ENCODE results near the gene PCDH15. TPM values are rescaled to one million over a fixed set of nuclear protein-coding genes. Genes with fewer than 3 reads are reported as not detected.

The PCDH15 gene
- total and polyA plus RNA-seq, 2 of the 8 experiments (the other 6 are each of a cell fraction or from before 2014, with no cell fraction given): 0.11 TPM; not detected in 1

DNA sequence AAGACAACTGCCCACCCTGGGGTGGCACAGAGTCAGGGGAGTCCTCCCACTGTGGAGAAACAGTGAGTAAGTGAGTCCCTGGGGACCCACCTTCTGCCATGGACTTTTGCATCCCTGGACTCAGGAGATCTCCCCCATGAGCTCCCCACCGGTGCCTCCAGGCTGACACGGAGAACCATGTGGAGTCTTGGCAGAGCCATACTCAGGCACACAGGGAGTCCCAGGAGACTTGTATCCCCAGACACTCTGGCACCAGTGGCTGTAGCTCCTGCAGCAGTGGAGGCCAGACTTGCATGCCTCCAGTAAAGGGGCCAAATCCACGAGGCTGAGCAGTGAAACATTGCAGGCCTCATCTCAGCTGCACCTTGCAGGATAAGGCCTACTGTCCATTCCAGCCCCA is 791.4 kb downstream of the PCDH15 start:
- no peak overlapping the region for H4K5ac ChIP-seq (ENCODE audit: insufficient read length, low read depth, low read length)
- H3K23ac ChIP-seq (ENCODE audit: insufficient read length): no peak overlapping the region
- DNase-seq (ENCODE audit: low read depth in 1 of 2, low spot score in 2 of 2) (no peak), FAIRE-seq (no peak)
- H3K79me1 ChIP-seq (ENCODE audit: low read depth, low read length): no peaks in the 10 kb centered on the region
- WGBS, 2 experiments (ENCODE audit: extremely low coverage in 1 of 2, insufficient coverage in 1 of 2, insufficient read length in 1 of 2, insufficient replicate concordance in 2 of 2, low coverage in 1 of 2, low lambda C conversion rate in 2 of 2, missing lambda C conversion rate in 1 of 2): 88% methylated on average over 3 of the region's 3 CpGs; no CpG with 5 or more reads in 1 of the 2 experiments
- no peak overlapping the region for H3K4me3 ChIP-seq (ENCODE audit: extremely low read depth in 1 of 4, insufficient read depth in 2 of 4, low read depth in 3 of 4, low read length in 4 of 4)
- H2BK15ac ChIP-seq (ENCODE audit: low read length): no peak overlapping the region
- ChIA-PET POLR2A (ENCODE audit: partially characterized antibody) (no interaction called here), CTCF (ENCODE audit: partially characterized antibody) (interaction anchor here (0.5 to 1.1 kb wide), 3 partner anchors 12 to 1161 kb away, joined by 3 read pairs; no protein-coding TSS in a partner anchor)
- H3K36me3 ChIP-seq (ENCODE audit: control insufficient read depth in 2 of 4, insufficient read depth in 4 of 4, low read length in 3 of 4): no peaks in the 10 kb centered on the region
- no peak overlapping the region for H2AFZ ChIP-seq (ENCODE audit: low read length)
- H2BK20ac ChIP-seq (ENCODE audit: low read length): no peak overlapping the region
- H3K9ac ChIP-seq (replicated peaks in 1 of 4; ENCODE audit: extremely low read depth in 1 of 4, low read depth in 3 of 4, low read length in 3 of 4): no peak overlapping the region
- H3K9me3 ChIP-seq (ENCODE audit: insufficient read depth in 2 of 2, low read depth in 1 of 2, low read length in 1 of 2): no peaks in the 10 kb centered on the region
- no peaks in the 10 kb centered on the region for H4K20me1 ChIP-seq (replicated peaks in 1 of 2; ENCODE audit: control insufficient read depth in 1 of 2, insufficient read depth in 2 of 2, low read length in 2 of 2)
- no peaks in the 10 kb centered on the region for H3K79me2 ChIP-seq (ENCODE audit: control insufficient read depth in 1 of 2, insufficient read depth in 2 of 2, low read length in 2 of 2)
- no peak overlapping the region for H3K27ac ChIP-seq (ENCODE audit: low read depth, low read length)
- H3K4ac ChIP-seq (replicated peaks; ENCODE audit: insufficient read length, low read depth, low read length): no peak overlapping the region
- H4K91ac ChIP-seq (replicated peaks; ENCODE audit: insufficient read length, low read length): no peak overlapping the region
- no peak overlapping the region for H4K8ac ChIP-seq (ENCODE audit: extremely low read depth, insufficient read depth, low read length)
- no peak for TF ChIP-seq CHD2 (IDR thresholded peaks at IDR 0.05; ENCODE audit: low read length)
- no peak for TF ChIP-seq EZH2 (IDR thresholded peaks at IDR 0.05; ENCODE audit: low read depth, low read length, severe bottlenecking)
- TF ChIP-seq KDM1A (IDR thresholded peaks at IDR 0.05; ENCODE audit: borderline replicate concordance, low read length): no peak
- no peak for TF ChIP-seq EGR1 (IDR thresholded peaks at IDR 0.05; ENCODE audit: borderline replicate concordance, low read depth, low read length)
- TF ChIP-seq, protein P1, sequence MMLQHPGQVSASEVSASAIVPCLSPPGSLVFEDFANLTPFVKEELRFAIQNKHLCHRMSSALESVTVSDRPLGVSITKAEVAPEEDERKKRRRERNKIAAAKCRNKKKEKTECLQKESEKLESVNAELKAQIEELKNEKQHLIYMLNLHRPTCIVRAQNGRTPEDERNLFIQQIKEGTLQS (IDR thresholded peaks at IDR 0.05; ENCODE audit: insufficient read depth, low read depth, low read length): no peak
- no peak for TF ChIP-seq CTBP2 (IDR thresholded peaks at IDR 0.05; ENCODE audit: borderline replicate concordance, insufficient read depth, insufficient read length, low read length)
- no peak for TF ChIP-seq EP300 (IDR thresholded peaks at IDR 0.05; ENCODE audit: borderline replicate concordance in 1 of 2, low read depth in 2 of 2, low read length in 2 of 2)
- TF ChIP-seq, protein P2, sequence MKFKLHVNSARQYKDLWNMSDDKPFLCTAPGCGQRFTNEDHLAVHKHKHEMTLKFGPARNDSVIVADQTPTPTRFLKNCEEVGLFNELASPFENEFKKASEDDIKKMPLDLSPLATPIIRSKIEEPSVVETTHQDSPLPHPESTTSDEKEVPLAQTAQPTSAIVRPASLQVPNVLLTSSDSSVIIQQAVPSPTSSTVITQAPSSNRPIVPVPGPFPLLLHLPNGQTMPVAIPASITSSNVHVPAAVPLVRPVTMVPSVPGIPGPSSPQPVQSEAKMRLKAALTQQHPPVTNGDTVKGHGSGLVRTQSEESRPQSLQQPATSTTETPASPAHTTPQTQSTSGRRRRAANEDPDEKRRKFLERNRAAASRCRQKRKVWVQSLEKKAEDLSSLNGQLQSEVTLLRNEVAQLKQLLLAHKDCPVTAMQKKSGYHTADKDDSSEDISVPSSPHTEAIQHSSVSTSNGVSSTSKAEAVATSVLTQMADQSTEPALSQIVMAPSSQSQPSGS (IDR thresholded peaks at IDR 0.05; ENCODE audit: low read length): no peak
- TF ChIP-seq, protein P3, sequence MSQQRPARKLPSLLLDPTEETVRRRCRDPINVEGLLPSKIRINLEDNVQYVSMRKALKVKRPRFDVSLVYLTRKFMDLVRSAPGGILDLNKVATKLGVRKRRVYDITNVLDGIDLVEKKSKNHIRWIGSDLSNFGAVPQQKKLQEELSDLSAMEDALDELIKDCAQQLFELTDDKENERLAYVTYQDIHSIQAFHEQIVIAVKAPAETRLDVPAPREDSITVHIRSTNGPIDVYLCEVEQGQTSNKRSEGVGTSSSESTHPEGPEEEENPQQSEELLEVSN (IDR thresholded peaks at IDR 0.05): no peak
- TF ChIP-seq CBX8 (IDR thresholded peaks at IDR 0.05; ENCODE audit: borderline replicate concordance, low read depth, low read length): no peak
- no peaks in the 10 kb centered on the region for H3K27me3 ChIP-seq (replicated peaks in 1 of 4; ENCODE audit: control insufficient read depth in 3 of 4, extremely low read depth in 1 of 4, insufficient read depth in 3 of 4, low read length in 3 of 4)
- no peaks in the 10 kb centered on the region for H3K23me2 ChIP-seq (ENCODE audit: low read depth, low read length)
- H3K4me1 ChIP-seq (replicated peaks in 1 of 4; ENCODE audit: control insufficient read depth in 3 of 4, insufficient read depth in 4 of 4, low read length in 3 of 4): no peaks in the 10 kb centered on the region
- no peak overlapping the region for H3K4me2 ChIP-seq (ENCODE audit: insufficient read depth in 1 of 2, low read depth in 2 of 2, low read length in 2 of 2)
- no peak overlapping the region for H2BK12ac ChIP-seq (ENCODE audit: low read depth, low read length)
- no peak overlapping the region for H2AK5ac ChIP-seq (ENCODE audit: low read depth, low read length)
- no peak overlapping the region for H2BK5ac ChIP-seq (ENCODE audit: low read depth, low read length)
- no peak overlapping the region for H2BK120ac ChIP-seq (replicated peaks; ENCODE audit: low read depth, low read length)
- no peak overlapping the region for H3K18ac ChIP-seq (ENCODE audit: extremely low read depth, low read length)
- no peak overlapping the region for H3K14ac ChIP-seq (ENCODE audit: insufficient read length)
- H3K56ac ChIP-seq (replicated peaks; ENCODE audit: insufficient read length, low read depth, low read length): no peak overlapping the region
